Mucosa of descending colon (tissue), 3 donors: ENCODE data around the gene ZSWIM6. TPM values are rescaled to one million over a fixed set of nuclear protein-coding genes. Genes with fewer than 3 reads are reported as not detected.
A peak's percentile ranks its signal among the peaks of the same experiment; 100 is the strongest.

Experiments used
- ATAC-seq: fragments of 200-7000 bp; cut with Tn5 transposase; one replicate; pipeline ENCODE4 v1.9.1; 2020; ENCODE audit warnings: mild to moderate bottlenecking, moderate library complexity
- DNase-seq, 3 donors: peaks; one replicate each; pipeline ENCODE4 v3.0.0-alpha.2; 2020
- H3K36me3 ChIP-seq: fragments of 200-600 bp; one replicate; pipeline ENCODE4 v1.8.0; 2021; ENCODE audit warnings: low read depth, mild to moderate bottlenecking
- H3K4me1 ChIP-seq: fragments of 200-600 bp; one replicate; pipeline ENCODE4 v1.8.0; 2021; ENCODE audit warnings: low read depth, mild to moderate bottlenecking
- H3K4me3 ChIP-seq: fragments of 200-600 bp; one replicate; pipeline ENCODE4 v1.8.0; 2021; ENCODE audit warnings: mild to moderate bottlenecking
- H3K9me3 ChIP-seq: fragments of 200-600 bp; one replicate; pipeline ENCODE4 v1.8.0; 2021; ENCODE audit warnings: mild to moderate bottlenecking
- intact Hi-C, 2 donors: fragments of 100-400 bp; cut with DNase I in 1 of 2; cut with micrococcal nuclease in 1 of 2; formaldehyde crosslinking; loops; one replicate each; pipeline versions ENCODE4 v1.11.0 to v1.11.1; 2022; cut with DNase I, micrococcal nuclease
- total RNA-seq, 3 donors: library from RNA; stranded (reverse); fragmentation: NEBNext Ultra II Directional in 2 of 3; extraction: Animal tissue kit (Norgen Biotek cat#: 25700) in 2 of 3; gene quantifications; one replicate each; pipeline versions ENCODE4 v1.2.1 to v1.2.4, GENCODE V29; 2021 to 2023
- TF ChIP-seq, protein P1 (sequence below): fragments of 200-600 bp; IDR thresholded peaks from one replicate; pipeline ENCODE4 v1.8.0; 2022; ENCODE audit warnings: antibody characterized with exemption, mild to moderate bottlenecking
- donor health status: DM: no; HTN: no; CAD: no; lungs with moderate emphysema.
- donor health status: DM: no; HTN: no; CAD: no.
- donor health status: DM: no; HTN: yes; CAD: no.

The ZSWIM6 gene
- total RNA-seq, 3 donors from 2014 or later = 26.2 to 39.4 (median 27.8) TPM

DNA sequence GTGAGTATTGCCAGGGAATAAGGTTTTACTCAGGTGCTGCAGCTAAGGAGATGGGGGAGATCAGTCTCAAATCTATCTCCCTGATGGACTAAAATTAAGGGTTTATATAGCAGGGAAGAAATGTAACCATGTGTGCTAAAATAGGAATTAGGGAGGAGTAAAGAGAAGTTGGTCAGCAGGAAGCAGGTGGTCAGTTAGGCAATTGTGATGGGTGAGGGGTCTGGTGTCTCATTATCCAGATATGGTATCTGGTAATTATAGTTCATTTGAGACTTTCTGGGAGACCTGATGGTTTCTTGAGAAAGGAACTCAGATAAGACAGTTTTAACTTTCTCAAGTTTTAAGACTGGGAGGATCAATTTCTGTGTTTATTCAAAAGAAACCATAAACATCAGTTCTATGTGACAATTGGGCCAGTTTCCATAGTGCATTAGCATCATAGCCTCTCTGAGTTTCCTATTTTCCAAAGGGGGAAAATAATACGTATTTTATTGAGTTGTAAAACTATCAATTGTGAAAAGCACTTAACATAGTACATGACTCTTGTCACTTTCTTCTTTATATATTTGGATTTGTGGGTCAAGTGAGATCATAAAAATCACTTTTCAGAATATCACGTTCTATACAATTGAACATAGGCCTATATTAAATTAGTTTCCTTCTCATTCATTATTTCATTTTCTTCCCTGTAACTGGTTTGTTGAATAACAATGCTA lies 115.9 kb downstream of the ZSWIM6 start:
- no peak for ATAC-seq
- H3K4me3 ChIP-seq = no peak overlapping the region
- no peak for DNase-seq
- TF ChIP-seq, protein P1, sequence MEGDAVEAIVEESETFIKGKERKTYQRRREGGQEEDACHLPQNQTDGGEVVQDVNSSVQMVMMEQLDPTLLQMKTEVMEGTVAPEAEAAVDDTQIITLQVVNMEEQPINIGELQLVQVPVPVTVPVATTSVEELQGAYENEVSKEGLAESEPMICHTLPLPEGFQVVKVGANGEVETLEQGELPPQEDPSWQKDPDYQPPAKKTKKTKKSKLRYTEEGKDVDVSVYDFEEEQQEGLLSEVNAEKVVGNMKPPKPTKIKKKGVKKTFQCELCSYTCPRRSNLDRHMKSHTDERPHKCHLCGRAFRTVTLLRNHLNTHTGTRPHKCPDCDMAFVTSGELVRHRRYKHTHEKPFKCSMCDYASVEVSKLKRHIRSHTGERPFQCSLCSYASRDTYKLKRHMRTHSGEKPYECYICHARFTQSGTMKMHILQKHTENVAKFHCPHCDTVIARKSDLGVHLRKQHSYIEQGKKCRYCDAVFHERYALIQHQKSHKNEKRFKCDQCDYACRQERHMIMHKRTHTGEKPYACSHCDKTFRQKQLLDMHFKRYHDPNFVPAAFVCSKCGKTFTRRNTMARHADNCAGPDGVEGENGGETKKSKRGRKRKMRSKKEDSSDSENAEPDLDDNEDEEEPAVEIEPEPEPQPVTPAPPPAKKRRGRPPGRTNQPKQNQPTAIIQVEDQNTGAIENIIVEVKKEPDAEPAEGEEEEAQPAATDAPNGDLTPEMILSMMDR = no peak
- H3K9me3 ChIP-seq = peaks cover 21% of the 10 kb centered on the region
- intact Hi-C loops = no loop called here
- H3K36me3 ChIP-seq = no peaks in the 10 kb centered on the region
- H3K4me1 ChIP-seq = peaks cover 13% of the 10 kb centered on the region

DNA sequence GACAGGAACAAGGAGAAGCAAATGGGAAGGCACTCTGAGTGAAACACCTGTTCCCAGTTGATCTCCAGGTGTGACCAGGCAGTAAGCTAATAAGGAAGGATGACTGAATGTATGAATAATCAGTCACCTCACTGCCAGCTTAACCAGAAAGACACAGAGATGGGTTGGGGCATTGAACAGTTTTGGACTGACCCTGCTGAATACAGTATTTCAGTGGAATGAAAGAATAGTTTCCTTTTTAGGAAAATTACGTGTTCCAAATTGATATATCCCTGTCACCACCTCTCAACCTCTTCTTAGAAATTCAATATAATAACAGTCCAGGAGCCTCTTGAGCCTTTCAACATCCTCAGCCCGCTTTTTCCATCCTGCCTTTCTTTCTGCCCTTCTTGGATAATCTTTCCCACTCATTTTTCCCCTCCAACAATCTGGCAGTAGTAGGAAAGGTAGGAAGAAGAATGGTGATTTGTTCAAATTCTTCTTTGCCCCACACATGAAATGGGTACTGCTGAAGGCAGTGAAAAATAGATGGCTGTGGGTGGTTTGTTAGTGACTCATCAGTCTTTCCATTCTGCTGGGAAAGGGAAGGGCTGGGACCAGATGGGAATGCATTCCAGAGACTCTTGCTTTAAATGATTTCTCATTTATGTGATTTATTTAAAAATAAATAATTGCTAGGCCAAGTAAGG lies 117.9 kb downstream of the ZSWIM6 start:
- H3K36me3 ChIP-seq = no peaks in the 10 kb centered on the region
- TF ChIP-seq, protein P1 = no peak
- peaks cover 14% of the 10 kb centered on the region for H3K9me3 ChIP-seq
- DNase-seq = no peak
- peak; percentile 93 for ATAC-seq
- no peak overlapping the region for H3K4me3 ChIP-seq
- peaks cover 13% of the 10 kb centered on the region for H3K4me1 ChIP-seq
- intact Hi-C loops = no loop called here

DNA sequence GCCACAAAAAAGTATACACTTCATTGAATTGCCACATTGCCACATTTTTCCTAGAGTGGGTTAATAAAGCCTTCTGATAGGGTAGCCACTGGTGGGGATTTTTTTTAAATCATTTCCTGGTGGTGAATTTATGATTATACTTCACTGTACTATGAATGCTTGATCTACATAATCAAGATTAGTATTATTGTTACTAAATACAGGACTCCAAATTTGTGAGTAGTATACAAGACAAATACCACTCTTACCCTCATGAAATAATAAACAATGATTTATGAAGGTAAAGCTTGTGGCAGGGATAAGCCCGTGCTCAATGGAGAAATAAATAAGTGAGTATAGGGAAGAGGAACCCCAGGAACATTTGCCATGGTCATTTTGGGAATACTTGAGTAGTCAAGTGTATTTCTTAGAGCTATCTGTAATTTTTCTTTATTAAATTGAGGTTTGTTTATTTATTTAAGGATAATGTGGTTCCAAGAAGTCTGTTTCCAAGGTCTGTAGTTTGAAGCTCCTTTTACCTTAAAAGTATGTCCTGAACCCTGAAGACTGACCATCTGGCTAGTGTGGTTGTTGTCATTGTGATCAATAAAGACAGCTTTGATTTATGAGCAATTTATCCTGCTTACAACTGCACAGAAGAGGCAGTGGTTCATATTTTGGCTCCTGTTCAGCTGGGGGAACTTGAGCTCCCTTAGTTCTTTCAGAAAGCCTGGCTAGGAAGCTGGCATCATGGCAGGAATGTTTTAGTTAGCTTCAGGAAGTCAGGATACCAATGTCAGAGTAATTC lies 118.6 kb downstream of the ZSWIM6 start:
- no peak for DNase-seq
- peak; percentile 48 for ATAC-seq
- peaks cover 13% of the 10 kb centered on the region for H3K4me1 ChIP-seq
- H3K4me3 ChIP-seq = no peak overlapping the region
- TF ChIP-seq, protein P1 = no peak
- no peaks in the 10 kb centered on the region for H3K36me3 ChIP-seq
- intact Hi-C loops = no loop called here
- H3K9me3 ChIP-seq = peaks cover 14% of the 10 kb centered on the region

DNA sequence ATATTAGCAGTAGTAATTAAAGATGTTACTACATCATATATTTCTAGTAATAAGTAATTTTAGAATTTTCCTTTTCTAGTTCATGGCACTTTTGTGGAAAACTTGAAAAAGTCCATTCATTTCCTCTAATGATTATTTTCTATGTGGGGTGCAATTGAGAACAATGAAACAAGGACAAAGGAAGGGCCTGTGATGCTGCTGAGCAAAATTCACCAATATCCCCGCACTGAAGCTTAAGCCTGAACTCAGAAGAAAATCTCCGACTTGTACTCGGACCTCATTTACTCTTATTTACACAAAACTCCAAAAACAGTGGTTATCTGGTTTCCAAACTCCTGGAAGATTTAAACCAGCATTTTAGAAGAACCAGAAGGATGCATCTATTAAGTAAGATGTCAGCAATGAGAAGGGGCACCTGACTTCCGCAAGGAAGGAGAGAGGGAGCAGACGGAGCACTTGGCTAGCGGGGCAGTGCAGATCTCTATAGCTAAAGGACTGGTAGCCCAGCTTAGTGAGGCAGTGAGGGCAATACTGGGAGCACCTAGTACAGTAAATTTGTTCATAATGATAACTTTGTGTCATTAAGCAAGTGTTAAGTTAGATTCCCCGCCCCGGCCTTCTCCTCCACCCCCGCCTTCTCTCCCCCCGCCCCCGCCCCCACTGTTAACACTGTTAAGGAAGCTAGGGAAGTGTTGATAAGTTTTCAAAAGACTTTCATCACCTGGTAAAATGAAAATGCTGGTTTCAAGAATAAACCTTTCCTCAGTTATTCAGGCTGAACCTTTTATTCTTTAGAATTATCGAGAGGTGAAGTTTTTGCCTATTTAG lies 123.3 kb downstream of the ZSWIM6 start:
- no peak for ATAC-seq
- DNase-seq = no peak
- Histone ChIP-seq H3K4me1 (peaks cover 12% of the 10 kb centered on the region), H3K4me3 (no peak overlapping the region), H3K36me3 (no peaks in the 10 kb centered on the region), H3K9me3 (no peaks in the 10 kb centered on the region)
- intact Hi-C loops = no loop called here
- TF ChIP-seq, protein P1 = no peak

DNA sequence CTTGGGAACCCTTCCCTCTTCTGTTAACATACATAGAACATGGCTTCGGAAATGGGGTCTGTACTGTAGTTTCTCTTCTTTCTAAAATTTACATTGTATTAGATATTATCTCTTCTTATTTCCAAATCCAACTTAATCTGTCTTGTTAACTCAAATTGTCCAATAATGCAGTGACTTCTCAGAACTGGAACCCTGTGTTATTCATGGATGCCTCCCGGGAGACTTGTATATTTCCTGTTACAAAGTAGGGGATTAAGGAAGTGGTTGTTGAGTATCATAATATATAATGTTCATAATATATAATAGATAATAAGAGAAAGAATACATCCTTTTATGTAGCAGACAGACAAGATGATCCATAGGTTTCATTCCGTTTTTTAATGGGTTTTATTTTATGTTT lies 128.4 kb downstream of the ZSWIM6 start:
- Histone ChIP-seq H3K36me3 (no peaks in the 10 kb centered on the region), H3K4me1 (peaks cover 16% of the 10 kb centered on the region), H3K9me3 (no peaks in the 10 kb centered on the region), H3K4me3 (no peak overlapping the region)
- intact Hi-C loops = no loop called here
- TF ChIP-seq, protein P1 = no peak
- DNase-seq = no peak
- ATAC-seq = no peak
